Left ventricle myocardium superior (tissue), 1 donor: ENCODE data around the gene RAB36. TPM values are rescaled to one million over a fixed set of nuclear protein-coding genes. Genes with fewer than 3 reads are reported as not detected.

ENCODE experiments used
- ATAC-seq: fragments of 200-7000 bp; cut with Tn5 transposase; one replicate; pipeline ENCODE4 v1.9.1; 2020; ENCODE audit warnings: mild to moderate bottlenecking, moderate library complexity
- DNase-seq: peaks from one replicate; pipeline ENCODE4 v3.0.0-alpha.2; 2020
- intact Hi-C: fragments of 100-400 bp; cut with micrococcal nuclease; formaldehyde crosslinking; loops from one replicate; pipeline ENCODE4 v1.11.0; 2022
- total RNA-seq: library from RNA; stranded (reverse); fragmentation: NEBNext Ultra II Directional; extraction: Animal tissue kit (Norgen Biotek cat#: 25700); gene quantifications from one replicate; pipeline ENCODE4 v1.2.1, GENCODE V29; 2021
- donor health status: DM: no; HTN: yes; CAD: no; lungs with severe emphysema.

Gene RAB36
- total RNA-seq, 1 donor from 2014 or later, result 0.74 TPM

DNA sequence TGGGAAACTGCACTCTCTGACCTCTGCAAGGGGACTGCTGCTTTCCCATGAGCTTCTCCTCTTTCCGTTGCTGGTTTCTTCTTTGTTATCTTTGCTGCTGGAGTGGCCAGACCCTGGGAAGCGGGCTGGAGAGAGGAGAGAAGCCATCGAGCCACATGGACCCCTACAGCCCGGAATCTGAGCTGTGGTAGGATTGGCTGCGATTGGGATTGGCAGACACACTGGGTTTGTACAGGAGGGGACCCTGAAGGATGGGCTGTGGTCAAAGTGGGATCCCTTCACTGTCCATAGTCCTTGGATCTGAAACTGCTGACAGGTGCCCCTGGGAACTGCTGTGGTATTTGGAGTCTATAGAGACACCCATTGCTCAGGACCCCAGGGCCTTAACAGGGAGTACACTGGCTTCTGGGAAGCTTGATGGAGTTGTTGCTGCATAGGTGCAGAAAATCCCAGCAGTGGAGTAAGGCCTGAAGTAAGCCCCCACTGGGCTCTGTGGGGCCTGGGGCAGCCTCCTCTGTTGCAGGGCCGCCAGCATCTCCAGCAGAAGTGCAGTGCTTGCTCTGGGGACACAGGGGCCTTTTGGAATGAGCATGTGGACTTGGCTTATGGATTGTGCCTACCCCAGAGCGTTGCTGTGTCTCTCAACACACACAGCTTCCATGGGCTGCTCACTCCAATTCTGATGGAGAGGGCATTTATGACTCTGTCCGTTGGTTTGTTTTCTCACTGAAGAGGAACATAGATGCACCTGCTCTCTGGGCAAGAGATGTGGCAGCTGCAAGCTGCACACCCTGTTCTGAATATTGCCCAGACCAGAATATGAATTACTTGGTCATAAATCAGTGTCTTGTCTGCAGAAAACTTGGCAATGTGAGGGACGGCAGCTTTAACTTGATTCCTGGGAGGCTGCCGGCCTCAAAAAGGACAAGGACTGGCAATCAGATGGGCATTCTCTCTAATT, 67.1 kb downstream of the RAB36 start:
- no peak for DNase-seq
- intact Hi-C loops, result no loop called here
- no peak for ATAC-seq

DNA sequence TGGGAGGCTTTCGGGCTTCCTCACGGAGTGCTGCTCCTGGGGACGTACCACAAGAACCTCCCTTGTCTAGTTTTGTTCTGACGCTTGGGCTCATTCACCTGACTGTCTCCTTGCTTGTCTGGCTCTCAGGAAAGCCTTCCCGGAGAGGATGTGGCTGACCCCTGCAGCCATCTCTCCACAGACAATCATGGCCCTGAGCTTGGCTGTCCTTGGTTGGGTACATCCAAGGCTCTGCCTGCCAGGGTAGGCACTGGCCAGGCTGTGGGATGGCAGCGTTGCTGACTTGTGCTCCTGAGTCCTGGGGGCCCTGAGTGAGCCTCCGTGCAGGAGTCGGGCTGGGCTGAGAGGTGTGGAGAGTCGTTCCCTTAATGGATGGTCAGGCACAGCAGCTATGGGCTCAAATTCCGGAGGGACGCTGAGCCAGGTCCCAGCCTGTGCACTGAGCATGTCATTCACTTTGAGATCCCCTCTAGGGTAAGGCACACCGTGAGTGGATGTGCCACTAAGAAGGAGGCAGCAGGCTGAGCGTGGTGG, 67.8 kb downstream of the RAB36 start:
- no peak for DNase-seq
- intact Hi-C loops, result no loop called here
- no peak for ATAC-seq

DNA sequence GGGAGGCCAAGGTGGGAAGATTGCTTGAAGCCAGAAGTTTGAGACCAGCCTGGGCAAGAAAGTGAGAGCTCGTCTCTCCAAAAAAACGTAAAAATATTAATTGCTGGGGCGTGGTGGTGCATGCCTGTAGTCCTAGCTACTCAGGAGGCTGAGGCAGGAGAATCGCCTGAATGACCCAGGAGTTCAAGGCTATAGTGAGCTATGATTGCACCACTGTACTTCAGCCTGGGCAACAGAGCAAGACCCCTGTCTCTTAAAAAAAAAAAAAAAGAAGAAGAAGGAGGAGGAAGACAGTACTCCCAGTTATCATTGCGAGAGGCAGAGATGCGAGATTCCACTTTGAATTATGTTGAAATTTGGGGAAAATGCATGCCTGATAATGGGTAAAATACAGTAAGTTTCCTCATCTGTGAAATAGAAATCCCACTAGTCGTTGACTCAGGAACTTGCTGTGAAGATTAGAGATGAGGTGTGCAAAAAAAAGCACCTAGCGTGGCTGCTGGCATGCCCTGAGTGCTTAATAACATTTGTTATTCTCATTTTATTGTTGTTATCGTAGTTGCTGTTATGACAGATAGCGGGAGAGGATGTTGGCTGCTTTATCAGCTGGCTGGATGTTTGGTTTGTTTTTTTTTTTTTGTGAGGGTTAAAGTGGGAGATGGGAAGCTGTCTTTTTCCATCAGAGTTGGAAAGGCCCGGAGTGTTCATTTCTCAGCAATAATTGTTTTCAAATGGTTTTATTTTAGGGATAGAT, 68.5 kb downstream of the RAB36 start:
- intact Hi-C loops, result no loop called here
- ATAC-seq, result no peak
- no peak for DNase-seq

Other genes starting within 250 kb of the RAB36 start
- gene GNAZ, start 75.0 kb upstream of the RAB36 start, total RNA-seq, result 3.3 TPM
- not detected for gene RSPH14, start 3.5 kb upstream of the RAB36 start, total RNA-seq
- 25.0 TPM for gene BCR, start 35.0 kb downstream of the RAB36 start, total RNA-seq